ENCODE measurements around the gene NSMCE4A.
"Not testable (repeated sequence)": the region's sequence is repeated elsewhere in the genome, so short reads cannot be mapped to it uniquely, and the experiment has no call there.

The NSMCE4A gene

GRCh38 chr10:121974535-121975294, at the start of gene NSMCE4A:
NSMCE4A (minus strand) TSS chr10:121975217; CDS start chr10:121975165, 52 bp downstream.
- DNase-seq: peak; percentile 86

DNA sequence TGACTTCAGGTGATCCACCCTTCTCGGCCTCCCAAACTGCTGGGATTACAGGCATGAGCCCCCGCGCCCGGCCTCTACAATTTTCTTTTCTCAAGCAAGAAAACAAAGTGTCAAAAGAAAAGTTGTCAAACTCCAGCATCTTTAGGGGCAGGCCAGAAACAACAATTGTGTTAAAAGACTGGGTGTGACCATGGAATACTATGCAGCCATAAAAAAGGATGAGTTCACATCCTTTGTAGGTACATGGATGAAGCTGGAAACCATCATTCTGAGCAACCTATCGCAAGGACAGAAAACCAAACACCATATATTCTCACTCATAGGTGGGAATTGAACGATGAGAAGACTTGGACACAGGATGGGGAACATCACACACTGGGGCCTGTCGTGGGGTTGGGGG, 48.2 kb upstream of the NSMCE4A start:
- DNase-seq: not testable (repeated sequence)

- DNase-seq: no peak
These were observed 47.3 kb upstream of the NSMCE4A start for GRCh38 chr10:122022276-122022675.

GRCh38 chr10:122021828-122022227, 46.8 kb upstream of the NSMCE4A start:
- no peak for DNase-seq

- DNase-seq: no peak
These were observed 46.4 kb upstream of the NSMCE4A start for GRCh38 chr10:122021379-122021778.

GRCh38 chr10:122020226-122020625, 45.2 kb upstream of the NSMCE4A start:
- DNase-seq: no peak

GRCh38 chr10:122019414-122019975, 44.5 kb upstream of the NSMCE4A start:
- no peak for DNase-seq

DNA sequence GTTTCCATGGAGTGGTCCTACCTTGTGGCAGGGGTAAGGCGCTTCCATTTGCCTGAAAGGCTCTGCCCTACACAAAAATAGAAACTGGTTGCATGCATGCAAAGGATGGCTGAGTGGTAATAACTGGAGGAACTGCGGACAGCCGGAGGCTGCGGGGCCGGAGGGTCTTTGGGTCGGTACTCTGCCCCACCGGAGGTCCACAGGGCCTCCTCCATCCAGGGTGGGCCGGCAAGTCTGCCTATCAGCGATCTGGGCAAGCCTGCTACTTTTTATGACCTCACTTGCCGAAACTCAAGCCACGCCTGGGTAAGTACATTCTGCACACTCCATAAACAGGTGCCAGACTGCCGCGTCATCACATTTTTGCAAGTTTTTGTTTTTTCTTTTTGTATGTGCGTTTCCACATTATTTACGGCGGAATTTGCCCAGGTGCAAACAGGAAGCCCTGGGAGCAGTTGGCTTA, 44.0 kb upstream of the NSMCE4A start:
- no peak for DNase-seq

GRCh38 chr10:122018491-122018890, 43.5 kb upstream of the NSMCE4A start:
- DNase-seq: no peak

DNA sequence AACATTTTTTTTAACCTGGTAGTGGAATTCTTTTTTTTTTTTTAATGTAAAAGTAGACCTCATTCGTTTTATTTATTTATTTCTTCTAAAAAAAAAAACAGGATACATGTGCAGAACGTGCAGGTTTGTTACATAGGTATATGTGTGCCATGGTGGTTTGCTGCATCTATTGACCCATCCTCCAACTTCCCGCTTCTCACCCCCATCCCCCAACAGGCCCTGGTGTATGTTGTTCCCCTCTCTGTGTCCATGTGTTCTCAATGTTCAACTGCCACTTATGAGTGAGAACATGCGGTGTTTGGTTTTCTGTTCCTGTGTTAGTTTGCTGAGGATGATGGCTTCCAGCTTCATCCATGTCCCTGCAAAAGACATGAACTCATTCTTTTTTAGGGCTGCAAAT, 42.9 kb upstream of the NSMCE4A start:
- DNase-seq: not testable (repeated sequence)

DNA sequence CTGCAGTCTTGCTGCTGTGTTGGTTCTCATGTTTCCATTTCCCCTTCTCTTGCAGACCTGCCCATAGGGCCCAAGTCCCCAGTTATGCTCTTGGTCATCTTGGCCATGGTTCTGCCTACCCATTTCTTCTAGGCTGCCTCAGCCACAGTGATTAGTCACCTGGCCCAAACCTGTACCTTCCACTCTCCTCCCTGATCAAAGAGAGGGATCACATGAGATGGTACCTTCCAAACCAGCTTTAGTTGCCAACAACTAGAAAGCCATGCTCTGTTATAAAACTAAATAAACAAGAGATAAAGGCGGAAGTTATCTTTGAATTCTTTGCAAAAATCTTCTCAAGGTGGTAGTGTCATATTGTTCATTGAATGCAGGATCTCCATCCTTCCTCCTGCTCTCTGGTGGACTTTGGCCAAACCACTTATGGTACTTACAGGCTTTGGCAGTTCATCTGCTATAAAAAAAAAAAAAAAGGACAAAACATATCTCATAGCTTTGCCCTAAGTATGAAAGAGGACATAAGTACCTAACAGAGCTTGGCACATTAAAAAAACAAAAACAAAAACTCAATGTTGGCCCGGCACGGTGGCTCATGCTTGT, 39.7 kb upstream of the NSMCE4A start:
- DNase-seq: no peak

- no peak for DNase-seq
These were observed 38.3 kb upstream of the NSMCE4A start for GRCh38 chr10:122013311-122013780.

DNA sequence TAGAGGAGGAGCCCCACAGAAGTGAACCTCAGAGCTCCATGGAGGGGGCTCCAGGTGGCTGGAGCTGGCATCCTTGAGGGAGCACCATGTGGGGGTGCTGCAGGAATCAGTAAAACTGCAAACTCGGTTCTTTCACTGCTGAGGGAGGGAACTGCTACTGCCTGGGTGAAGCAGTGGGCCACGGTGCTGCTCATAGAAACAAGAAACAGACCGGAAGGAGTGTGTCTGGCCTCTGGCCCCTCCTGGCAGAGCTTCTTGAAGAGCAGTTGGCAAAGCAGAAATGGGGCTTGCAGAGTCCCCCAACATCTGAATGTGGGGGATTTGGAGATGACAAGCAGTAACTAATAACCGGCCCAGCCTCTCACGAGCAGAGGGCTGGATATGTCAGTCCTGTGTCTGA, 37.7 kb upstream of the NSMCE4A start:
- no peak for DNase-seq

GRCh38 chr10:122010405-122011050, 35.5 kb upstream of the NSMCE4A start:
- no peak for DNase-seq

- no peak for DNase-seq
These were observed 32.4 kb upstream of the NSMCE4A start for GRCh38 chr10:122007415-122007814.

DNA sequence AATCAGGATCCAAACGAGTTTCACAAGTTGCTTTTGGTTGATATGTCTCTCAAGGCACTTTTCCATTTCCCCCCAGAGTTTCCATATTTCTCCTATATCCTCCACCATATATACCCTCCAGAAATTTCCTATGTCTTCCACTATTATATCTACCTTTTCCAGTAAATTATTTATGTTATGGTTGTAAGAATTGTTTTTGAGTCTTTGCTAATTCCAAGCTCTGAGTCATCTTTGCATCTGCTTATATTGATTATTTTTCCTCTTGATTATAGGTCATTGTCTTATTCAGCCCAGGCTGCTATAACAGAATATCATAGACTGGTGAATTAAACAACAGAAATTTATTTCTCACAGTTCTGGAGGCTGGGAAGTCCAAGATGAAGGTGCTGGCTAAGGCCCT, 26.7 kb upstream of the NSMCE4A start:
- DNase-seq: no peak

- DNase-seq: no peak
These were observed 24.3 kb upstream of the NSMCE4A start for GRCh38 chr10:121999301-121999700.

- no peak for DNase-seq
These were observed 23.4 kb upstream of the NSMCE4A start for GRCh38 chr10:121998462-121998861.

- DNase-seq: no peak
These were observed 19.5 kb upstream of the NSMCE4A start for GRCh38 chr10:121994429-121994941.

- DNase-seq: not testable (repeated sequence)
These were observed 16.7 kb upstream of the NSMCE4A start for GRCh38 chr10:121991727-121992126.

DNA sequence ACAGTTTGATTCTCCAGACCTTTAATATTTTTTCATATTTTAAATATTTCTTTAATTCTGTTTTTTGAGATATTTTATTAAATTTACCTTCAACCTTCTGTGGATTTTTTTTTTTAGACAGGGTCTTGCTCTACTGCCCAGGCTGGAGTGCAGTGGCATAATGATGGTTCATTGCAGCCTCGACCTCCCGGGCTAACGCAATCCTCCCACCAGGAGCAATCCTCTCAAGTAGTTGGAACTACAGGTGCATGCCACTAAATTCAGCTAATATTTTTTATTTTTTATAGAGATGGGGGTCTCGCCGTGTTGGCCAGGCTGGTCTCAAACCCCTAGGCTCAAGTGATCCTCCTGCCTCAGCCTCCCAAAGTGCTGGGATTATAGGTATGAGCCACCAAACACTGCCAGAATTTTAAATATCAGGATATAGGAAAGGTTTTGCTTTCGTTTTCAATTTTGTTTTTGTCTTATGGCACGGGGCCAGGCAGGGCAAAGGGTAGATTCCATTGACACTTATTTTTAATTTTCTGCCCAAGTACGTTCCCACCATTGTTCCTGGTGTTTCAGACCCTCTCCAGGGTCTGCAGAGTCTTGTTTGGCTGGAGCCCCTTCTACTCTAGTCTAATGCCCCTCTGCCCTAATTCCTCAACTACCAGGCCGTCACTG, 15.1 kb upstream of the NSMCE4A start:
- no peak for DNase-seq
